B cell (primary cell): Measurements from ENCODE around the gene CCM2. TPM values are rescaled to one million over a fixed set of nuclear protein-coding genes. Genes with fewer than 3 reads are reported as not detected.

Experiments
- ATAC-seq: fragments of 200-7000 bp; cut with Tn5 transposase; one replicate; pipeline ENCODE4 v1.10.0; 2021; ENCODE audit warnings: low read depth, mild to moderate bottlenecking, moderate number of reproducible peaks, moderate library complexity
- CTCF ChIA-PET: fragments of 350-600 bp; sonication (Branson Sonifier 250); formaldehyde crosslinking; loops from one replicate; lab custom pipeline; 2021; ENCODE audit warnings: antibody characterized with exemption, inconsistent platforms; lab: Charles Lee
- POLR2A ChIA-PET: fragments of 350-600 bp; sonication (Branson Sonifier 250); formaldehyde crosslinking; loops from one replicate; lab custom pipeline; 2021; ENCODE audit warnings: antibody characterized with exemption; lab: Charles Lee
- DNase-seq: peaks from one replicate; pipeline ENCODE4 v3.0.0; 2013
- H2AFZ ChIP-seq: 2 replicates; pipeline ENCODE4 v1.6.1; 2012; ENCODE audit warnings: mild to moderate bottlenecking, low read depth, low read length; ENCODE audit not compliant: insufficient read depth, poor library complexity, severe bottlenecking
- H3K27ac ChIP-seq, 2 donors: 1 replicate in 1 of 2; 2 replicates in 1 of 2; pipeline ENCODE4 v1.5.1; 2012 to 2013; ENCODE audit warnings: low read length in 2 of 2, mild to moderate bottlenecking in 2 of 2, moderate library complexity in 1 of 2
- H3K27me3 ChIP-seq, 4 experiments: fragments of 200-600 bp in 1 of 4; sonication (generic) in 1 of 4; replicated peaks in 1 of 4; 1 replicate in 2 of 4; 2 replicates in 2 of 4; pipeline versions ENCODE4 v1.6.1 to v1.7.0; 2013 to 2016; ENCODE audit warnings: low read length in 3 of 4, mild to moderate bottlenecking in 2 of 4, mixed read lengths in 1 of 4, moderate library complexity in 1 of 4; ENCODE audit not compliant: insufficient read depth in 4 of 4, control insufficient read depth in 3 of 4; ENCODE audit errors: control extremely low read depth in 1 of 4
- H3K36me3 ChIP-seq, 2 experiments: replicated peaks in 1 of 2; 1 replicate in 1 of 2; 2 replicates in 1 of 2; pipeline versions ENCODE4 v1.6.1 to v1.7.1; 2013; ENCODE audit warnings: low read length in 1 of 2; ENCODE audit not compliant: insufficient read depth in 2 of 2, control insufficient read depth in 1 of 2; ENCODE audit errors: control extremely low read depth in 1 of 2, extremely low read depth in 1 of 2
- H3K4me1 ChIP-seq, 2 donors: fragments of 200-600 bp in 1 of 2; sonication (generic) in 1 of 2; 1 replicate in 1 of 2; 2 replicates in 1 of 2; pipeline versions ENCODE4 v1.5.1 to v1.6.1; 2013 to 2017; ENCODE audit warnings: low read length in 2 of 2; ENCODE audit not compliant: control insufficient read depth in 2 of 2, insufficient read depth in 2 of 2
- H3K4me2 ChIP-seq: replicated peaks from 2 replicates; pipeline ENCODE3; 2012; ENCODE audit warnings: mild to moderate bottlenecking, low read depth, low read length; ENCODE audit not compliant: poor library complexity, severe bottlenecking
- H3K4me3 ChIP-seq, 5 experiments: fragments of 200-600 bp in 1 of 5; sonication (generic) in 1 of 5; 1 replicate in 3 of 5; 2 replicates in 2 of 5; pipeline versions ENCODE4 v1.5.1 to v1.7.0; 2011 to 2016; ENCODE audit warnings: low read length in 4 of 5, mild to moderate bottlenecking in 4 of 5, low read depth in 2 of 5, control low read depth in 1 of 5, moderate library complexity in 1 of 5; ENCODE audit not compliant: insufficient read depth in 1 of 5; ENCODE audit errors: control extremely low read depth in 1 of 5, extremely low read depth in 1 of 5
- H3K79me2 ChIP-seq: fragments of 200-600 bp; sonication (generic); one replicate; pipeline ENCODE4 v1.6.0; 2016; ENCODE audit warnings: low read length; ENCODE audit not compliant: control insufficient read depth, insufficient read depth
- H3K9ac ChIP-seq: fragments of 200-600 bp; sonication (generic); 2 replicates; pipeline ENCODE4 v1.6.1; 2017; ENCODE audit warnings: mild to moderate bottlenecking, low read length, moderate library complexity
- H3K9me3 ChIP-seq, 3 donors: one replicate each; pipeline versions ENCODE4 v1.6.1 to v1.7.1; 2013; ENCODE audit warnings: low read length in 2 of 3; ENCODE audit not compliant: control insufficient read depth in 2 of 3, insufficient read depth in 1 of 3; ENCODE audit errors: control extremely low read depth in 1 of 3
- H4K20me1 ChIP-seq: 2 replicates; pipeline ENCODE4 v1.6.0; 2012; ENCODE audit warnings: mild to moderate bottlenecking, low read length; ENCODE audit not compliant: insufficient read depth, control insufficient read depth, poor library complexity, severe bottlenecking
- H3K27ac Mint-ChIP-seq: one replicate; pipeline ENCODE4 v1.8.0; 2021; ENCODE audit warnings: mixed read lengths
- H3K27me3 Mint-ChIP-seq: one replicate; pipeline ENCODE4 v1.8.0; 2021; ENCODE audit warnings: mixed read lengths
- H3K4me1 Mint-ChIP-seq: one replicate; pipeline ENCODE4 v1.8.0; 2021; ENCODE audit warnings: mixed read lengths
- H3K4me3 Mint-ChIP-seq: one replicate; pipeline ENCODE4 v1.8.0; 2021; ENCODE audit warnings: mixed read lengths
- H3K9me3 Mint-ChIP-seq: one replicate; pipeline ENCODE4 v1.8.0; 2022; ENCODE audit warnings: mixed read lengths; ENCODE audit not compliant: insufficient read depth
- EZH2 ChIP-seq: IDR thresholded peaks from 2 replicates; pipeline ENCODE4 v1.6.1; 2012; ENCODE audit warnings: borderline replicate concordance, low read depth, mild to moderate bottlenecking, moderate library complexity, low read length; ENCODE audit not compliant: insufficient read depth, poor library complexity, severe bottlenecking
- WGBS: methylation state at CpG from one replicate; pipeline ENCODE4 v1.1.5; 2013; ENCODE audit warnings: missing lambda C conversion rate; ENCODE audit not compliant: insufficient coverage; 5-methylcytosine and 5-hydroxymethylcytosine counted together
- intact Hi-C: fragments of 100-400 bp; cut with micrococcal nuclease; formaldehyde crosslinking; loops from one replicate; pipeline ENCODE4 v1.10.0; 2022
- polyA plus RNA-seq: library from polyadenylated mRNA; depleted of rRNA; stranded (reverse); fragments of >200 nt; gene quantifications from 2 replicates; pipeline ENCODE4 v1.2.3, GENCODE V29; 2012
- total RNA-seq, 2 donors: library from RNA; stranded (reverse); fragments of 120-200 nt in 1 of 2; gene quantifications; 1 replicate in 1 of 2; 2 replicates in 1 of 2; pipeline versions ENCODE4 v1.2.3 to v1.2.4, GENCODE V29; 2013 to 2022
- TF ChIP-seq, protein P1 (sequence below): fragments of 200-600 bp; IDR thresholded peaks from one replicate; pipeline ENCODE4 v1.8.0; 2022; ENCODE audit warnings: antibody characterized with exemption, mild to moderate bottlenecking

CCM2 gene
- total and polyA plus RNA-seq, 2 donors (not counting 1 experiment from before 2014, with no cell fraction given), result 150 to 201 TPM

GRCh38 chr7:44964831-44965440, 35.1 kb upstream of the CCM2 start:
- CTCF ChIA-PET, result interaction anchor here (0.9 to 1.4 kb wide), 4 partner anchors 8 to 172 kb away, joined by 3 to 4 read pairs (median 4); no protein-coding TSS in a partner anchor
- H3K27me3 ChIP-seq, result no peaks in the 10 kb centered on the region
- H4K20me1 ChIP-seq, result peaks cover 39% of the 10 kb centered on the region
- peaks cover 0 to 10% (median 0%) of the 10 kb centered on the region in 3 donors for H3K9me3 ChIP-seq
- ATAC-seq, result no peak
- peaks cover 5 to 8% of the 10 kb centered on the region in 2 donors for H3K4me1 ChIP-seq
- no peak overlapping the region for H3K4me2 ChIP-seq
- no peak overlapping the region for H3K9ac ChIP-seq
- intact Hi-C loops, result no loop called here
- Mint-ChIP-seq H3K27me3 (no peaks in the 10 kb centered on the region), H3K4me3 (no peak overlapping the region), H3K9me3 (no peaks in the 10 kb centered on the region), H3K4me1 (peaks cover 11% of the 10 kb centered on the region), H3K27ac (peak overlapping the region; percentile 61)
- H3K79me2 ChIP-seq, result no peaks in the 10 kb centered on the region
- TF ChIP-seq, protein P1, sequence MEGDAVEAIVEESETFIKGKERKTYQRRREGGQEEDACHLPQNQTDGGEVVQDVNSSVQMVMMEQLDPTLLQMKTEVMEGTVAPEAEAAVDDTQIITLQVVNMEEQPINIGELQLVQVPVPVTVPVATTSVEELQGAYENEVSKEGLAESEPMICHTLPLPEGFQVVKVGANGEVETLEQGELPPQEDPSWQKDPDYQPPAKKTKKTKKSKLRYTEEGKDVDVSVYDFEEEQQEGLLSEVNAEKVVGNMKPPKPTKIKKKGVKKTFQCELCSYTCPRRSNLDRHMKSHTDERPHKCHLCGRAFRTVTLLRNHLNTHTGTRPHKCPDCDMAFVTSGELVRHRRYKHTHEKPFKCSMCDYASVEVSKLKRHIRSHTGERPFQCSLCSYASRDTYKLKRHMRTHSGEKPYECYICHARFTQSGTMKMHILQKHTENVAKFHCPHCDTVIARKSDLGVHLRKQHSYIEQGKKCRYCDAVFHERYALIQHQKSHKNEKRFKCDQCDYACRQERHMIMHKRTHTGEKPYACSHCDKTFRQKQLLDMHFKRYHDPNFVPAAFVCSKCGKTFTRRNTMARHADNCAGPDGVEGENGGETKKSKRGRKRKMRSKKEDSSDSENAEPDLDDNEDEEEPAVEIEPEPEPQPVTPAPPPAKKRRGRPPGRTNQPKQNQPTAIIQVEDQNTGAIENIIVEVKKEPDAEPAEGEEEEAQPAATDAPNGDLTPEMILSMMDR, result no peak
- no peak for TF ChIP-seq EZH2
- WGBS, result 97% methylated on average over 13 of the region's 13 CpGs
- POLR2A ChIA-PET, result interaction anchor here (1.1 kb wide), 1 partner anchor 13 kb away, joined by 4 read pairs; no protein-coding TSS in a partner anchor
- H3K27ac ChIP-seq, result no peak overlapping the region
- H3K4me3 ChIP-seq, result no peak overlapping the region
- no peak overlapping the region for H2AFZ ChIP-seq
- DNase-seq, result peak; percentile 15
- peaks cover 0 to 54% of the 10 kb centered on the region in 2 experiments for H3K36me3 ChIP-seq

- Histone ChIP-seq H3K27me3 (no peaks in the 10 kb centered on the region), H3K4me1 (peaks cover 5 to 8% of the 10 kb centered on the region in 2 donors), H3K9me3 (peaks cover 0 to 10% (median 0%) of the 10 kb centered on the region in 3 donors), H3K4me3 (no peak overlapping the region), H2AFZ (no peak overlapping the region), H3K36me3 (peaks cover 0 to 60% of the 10 kb centered on the region in 2 experiments), H3K27ac (no peak overlapping the region), H4K20me1 (peaks cover 44% of the 10 kb centered on the region), H3K9ac (no peak overlapping the region), H3K79me2 (no peaks in the 10 kb centered on the region), H3K4me2 (no peak overlapping the region)
- TF ChIP-seq, protein P1, result no peak
- no peak for TF ChIP-seq EZH2
- intact Hi-C loops, result no loop called here
- ChIA-PET CTCF (interaction anchor here (0.9 to 1.4 kb wide), 2 partner anchors 33 to 170 kb away, joined by 3 to 4 read pairs; no protein-coding TSS in a partner anchor), POLR2A (interaction anchor here (1.1 kb wide), 1 partner anchor 12 kb away, joined by 4 read pairs; no protein-coding TSS in a partner anchor)
- Mint-ChIP-seq H3K4me3 (no peak overlapping the region), H3K9me3 (no peaks in the 10 kb centered on the region), H3K27me3 (no peaks in the 10 kb centered on the region), H3K4me1 (peaks cover 8% of the 10 kb centered on the region), H3K27ac (peak overlapping the region; percentile 61)
- WGBS, result 98% methylated on average over 14 of the region's 16 CpGs
- peak; percentile 18 for DNase-seq
- no peak for ATAC-seq
Observed at GRCh38 chr7:44965441-44965903, 34.5 kb upstream of the CCM2 start.
